Endothelial cell of umbilical vein (primary cell): Measurements from ENCODE around the gene FLVCR2. TPM values are rescaled to one million over a fixed set of nuclear protein-coding genes. Genes with fewer than 3 reads are reported as not detected.
A peak's percentile ranks its signal among the peaks of the same experiment; 100 is the strongest.

ENCODE experiments used
- BruUV-seq: library from RNA; stranded (reverse); fragments of 400-500 nt; replicated peaks from 2 replicates; lab custom pipeline; 2021; lab: Mats Ljungman, UMichigan
- CTCF ChIA-PET: fragments of 300-600, 350-600 bp; sonication (Branson Sonifier 250); formaldehyde crosslinking; loops from one replicate; lab custom pipeline; 2021; ENCODE audit warnings: antibody characterized with exemption, inconsistent platforms; lab: Charles Lee
- POLR2A ChIA-PET: fragments of 300-600, 350-600 bp; sonication (Branson Sonifier 250); formaldehyde crosslinking; loops from one replicate; lab custom pipeline; 2021; ENCODE audit warnings: antibody characterized with exemption, inconsistent platforms; lab: Charles Lee
- DNase-seq: peaks from one replicate; pipeline ENCODE4 v3.0.0-alpha.2; 2011; ENCODE audit warnings: low read depth, low spot score
- FAIRE-seq: peaks from 2 replicates; lab custom pipeline; 2011; peaks lifted over from hg19 to GRCh38; lab: Jason Lieb, UNC
- H2AFZ ChIP-seq: 2 replicates; pipeline ENCODE4 v1.6.0; 2012; ENCODE audit warnings: low read depth, low read length, control low read depth, inconsistent platforms
- H3K27ac ChIP-seq: 2 replicates; pipeline ENCODE4 v1.5.1; 2011; ENCODE audit warnings: low read depth, mild to moderate bottlenecking, control low read depth, low read length, moderate library complexity; ENCODE audit not compliant: insufficient read depth
- H3K27me3 ChIP-seq, 2 experiments: 2 replicates each; pipeline versions ENCODE4 v1.6.0 to v1.6.1; 2011; ENCODE audit warnings: low read length in 2 of 2, mixed read lengths in 1 of 2; ENCODE audit not compliant: control insufficient read depth in 2 of 2, insufficient read depth in 2 of 2
- H3K36me3 ChIP-seq, 2 experiments: 2 replicates in 1 of 2; 3 replicates in 1 of 2; pipeline ENCODE4 v1.5.1; 2011; ENCODE audit warnings: low read length in 2 of 2, mild to moderate bottlenecking in 1 of 2, moderate library complexity in 1 of 2; ENCODE audit not compliant: control insufficient read depth in 2 of 2, insufficient read depth in 2 of 2; ENCODE audit errors: extremely low read depth in 1 of 2
- H3K4me1 ChIP-seq: 3 replicates; pipeline ENCODE4 v1.5.1; 2011; ENCODE audit warnings: mild to moderate bottlenecking, low read length; ENCODE audit not compliant: control insufficient read depth, insufficient read depth; ENCODE audit errors: extremely low read depth
- H3K4me2 ChIP-seq: 2 replicates; pipeline ENCODE4 v1.6.1; 2011; ENCODE audit warnings: low read length, control low read depth, mixed read lengths; ENCODE audit not compliant: insufficient read depth
- H3K4me3 ChIP-seq, 3 experiments: fragments of 200-600 bp in 1 of 3; sonication (generic), shearing (Covaris generic) in 1 of 3; replicated peaks in 1 of 3; 2 replicates each; pipeline ENCODE4 v1.5.1; 2011 to 2016; ENCODE audit warnings: control low read depth in 3 of 3, low read length in 3 of 3, mild to moderate bottlenecking in 2 of 3, inconsistent platforms in 1 of 3, low read depth in 1 of 3, moderate library complexity in 1 of 3; ENCODE audit not compliant: insufficient read depth in 1 of 3
- H3K79me2 ChIP-seq: 2 replicates; pipeline ENCODE4 v1.6.0; 2012; ENCODE audit warnings: low read length, inconsistent platforms; ENCODE audit not compliant: control insufficient read depth, insufficient read depth
- H3K9ac ChIP-seq: replicated peaks from 2 replicates; pipeline ENCODE3; 2011; ENCODE audit warnings: low read length, control low read depth; ENCODE audit not compliant: insufficient read depth; ENCODE audit errors: extremely low read depth
- H3K9me1 ChIP-seq: replicated peaks from 3 replicates; pipeline ENCODE4 v1.6.0; 2011; ENCODE audit warnings: mild to moderate bottlenecking, low read length; ENCODE audit not compliant: control insufficient read depth, insufficient read depth; ENCODE audit errors: extremely low read depth
- H3K9me3 ChIP-seq: replicated peaks from 2 replicates; pipeline ENCODE4 v1.5.1; 2012; ENCODE audit warnings: low read length, inconsistent platforms; ENCODE audit not compliant: control insufficient read depth, insufficient read depth
- H4K20me1 ChIP-seq: replicated peaks from 2 replicates; pipeline ENCODE3; 2011; ENCODE audit warnings: mild to moderate bottlenecking, low read length; ENCODE audit not compliant: control insufficient read depth, insufficient read depth; ENCODE audit errors: extremely low read depth
- FOS ChIP-seq: IDR thresholded peaks from 2 replicates; pipeline ENCODE4 v1.6.1; 2011; ENCODE audit warnings: mild to moderate bottlenecking, low read length, moderate library complexity, borderline replicate concordance; ENCODE audit not compliant: insufficient read depth
- GATA2 ChIP-seq: IDR thresholded peaks from 2 replicates; pipeline ENCODE4 v1.7.0; 2011; ENCODE audit warnings: low read depth, mild to moderate bottlenecking, moderate library complexity, mixed read lengths, low read length; ENCODE audit not compliant: insufficient read length, insufficient read depth
- JUN ChIP-seq: IDR thresholded peaks from 2 replicates; pipeline ENCODE4 v1.6.1; 2011; ENCODE audit warnings: borderline replicate concordance, low read depth; ENCODE audit not compliant: insufficient read length, insufficient read depth
- MYC ChIP-seq: IDR thresholded peaks from one replicate; pipeline ENCODE4 v1.6.1; 2011; ENCODE audit warnings: mild to moderate bottlenecking, low read depth, low read length
- POLR2A ChIP-seq: IDR thresholded peaks from 2 replicates; pipeline ENCODE4 v1.6.1; 2012; ENCODE audit warnings: low read depth, mild to moderate bottlenecking, control low read depth, low read length
- POLR2AphosphoS5 ChIP-seq: IDR thresholded peaks from 2 replicates; pipeline ENCODE4 v1.6.1; 2012; ENCODE audit warnings: low read depth, mild to moderate bottlenecking, control low read depth, low read length, moderate library complexity; ENCODE audit not compliant: insufficient read depth
- dilution Hi-C: fragments of 300-500 bp; cut with MboI; formaldehyde crosslinking; loops from one replicate; pipeline ENCODE4 v1.15.0; 2019; ENCODE audit warnings: low sequenced_read_pairs; ENCODE audit not compliant: extremely low pct_ligation_motif_present
- intact Hi-C: fragments of 100-400 bp; cut with micrococcal nuclease; formaldehyde crosslinking; loops from one replicate; pipeline ENCODE4 v1.10.0; 2022
- polyA plus RNA-seq, 4 experiments: library from polyadenylated mRNA; depleted of rRNA in 3 of 4; stranded (reverse) in 3 of 4; unstranded in 1 of 4; fragments of >200 nt; gene quantifications; 2 replicates each; pipeline versions ENCODE4 v1.2.1 to v1.2.3, GENCODE V29; 2011 to 2012; ENCODE audit warnings: missing spikeins in 1 of 4
- total RNA-seq: library from RNA; stranded (reverse); gene quantifications from 2 replicates; pipeline ENCODE4 v1.2.3, GENCODE V29; 2021
- TF ChIP-seq, protein P1 (sequence below): IDR thresholded peaks from 2 replicates; pipeline ENCODE4 v1.6.1; 2011; ENCODE audit not compliant: insufficient read depth, insufficient read length
- TF ChIP-seq, protein P2 (sequence below), 2 donors: IDR thresholded peaks; 1 replicate in 1 of 2; 2 replicates in 1 of 2; pipeline ENCODE4 v1.5.1; 2011; ENCODE audit warnings: low read length in 2 of 2, mild to moderate bottlenecking in 2 of 2, moderate library complexity in 2 of 2, control low read depth in 1 of 2, inconsistent platforms in 1 of 2, low read depth in 1 of 2; ENCODE audit not compliant: insufficient read depth in 1 of 2; ENCODE audit errors: extremely low read depth in 1 of 2

FLVCR2 gene
- total and polyA plus RNA-seq, 2 donors (not counting 3 experiments of a cell fraction or from before 2014, with no cell fraction given) = 1.4 to 4.9 TPM

DNA sequence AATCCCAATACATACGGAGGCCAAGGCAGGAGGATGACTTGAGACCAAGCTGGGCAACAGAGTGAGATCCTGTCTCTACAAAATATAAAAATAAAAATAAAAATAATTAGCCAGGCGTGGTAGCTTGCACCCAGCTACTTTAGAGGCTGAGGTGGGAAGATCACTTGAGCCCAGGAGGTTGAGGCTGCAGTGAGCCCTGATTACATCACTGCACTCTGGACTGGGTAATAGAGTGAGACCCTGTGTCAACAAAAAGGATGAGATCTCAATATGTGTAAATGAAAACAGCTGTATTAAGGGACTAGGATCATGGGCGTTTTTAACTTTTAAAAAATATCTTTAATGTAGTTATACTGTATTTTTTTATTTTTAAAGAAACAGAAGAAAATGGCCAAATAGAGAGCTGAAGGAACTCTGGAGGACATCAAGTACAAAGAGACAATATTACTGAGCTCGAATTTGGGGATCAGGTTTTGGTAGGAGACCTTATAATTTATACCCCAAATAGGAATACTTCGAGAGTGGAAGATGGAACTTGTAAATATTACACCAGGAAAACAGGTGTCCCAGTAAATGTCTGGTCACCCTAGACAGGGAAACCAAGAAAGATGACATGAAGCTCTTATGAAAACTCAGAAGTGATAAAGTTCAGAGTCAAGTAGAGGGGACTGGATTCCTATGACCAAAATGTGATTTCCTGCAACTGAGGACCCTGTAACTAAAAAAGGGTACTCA, 43.1 kb upstream of the FLVCR2 start:
- Histone ChIP-seq H3K4me1 (peaks cover 18% of the 10 kb centered on the region), H2AFZ (no peak overlapping the region), H3K9me1 (no peaks in the 10 kb centered on the region), H3K4me2 (peak overlapping the region; percentile 37), H3K9me3 (no peaks in the 10 kb centered on the region), H3K36me3 (no peaks in the 10 kb centered on the region), H3K27me3 (no peaks in the 10 kb centered on the region), H3K27ac (peak overlapping the region; percentile 91), H3K4me3 (no peak overlapping the region), H3K9ac (peak overlapping the region; percentile 33), H3K79me2 (no peaks in the 10 kb centered on the region), H4K20me1 (no peaks in the 10 kb centered on the region)
- ChIA-PET POLR2A (interaction anchor here (1.0 kb wide), 1 partner anchor 12 kb away, joined by 3 read pairs; no protein-coding TSS in a partner anchor), CTCF (interaction anchor here (1.0 to 2.3 kb wide), 9 partner anchors 9 to 228 kb away, joined by 3 to 10 read pairs (median 5); no protein-coding TSS in a partner anchor)
- TSS peak; percentile 91 for BruUV-seq
- intact Hi-C loops = loop anchor here (1.0 kb wide), 1 partner anchor 12 kb away; no protein-coding TSS in a partner anchor
- dilution Hi-C loops = no loop called here
- FAIRE-seq (no peak), DNase-seq (no peak)
- no peak for TF ChIP-seq POLR2A
- TF ChIP-seq, protein P1, sequence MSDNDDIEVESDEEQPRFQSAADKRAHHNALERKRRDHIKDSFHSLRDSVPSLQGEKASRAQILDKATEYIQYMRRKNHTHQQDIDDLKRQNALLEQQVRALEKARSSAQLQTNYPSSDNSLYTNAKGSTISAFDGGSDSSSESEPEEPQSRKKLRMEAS = no peak
- TF ChIP-seq JUN = no peak
- no peak for TF ChIP-seq MYC
- TF ChIP-seq POLR2AphosphoS5 = no peak
- TF ChIP-seq, protein P2, sequence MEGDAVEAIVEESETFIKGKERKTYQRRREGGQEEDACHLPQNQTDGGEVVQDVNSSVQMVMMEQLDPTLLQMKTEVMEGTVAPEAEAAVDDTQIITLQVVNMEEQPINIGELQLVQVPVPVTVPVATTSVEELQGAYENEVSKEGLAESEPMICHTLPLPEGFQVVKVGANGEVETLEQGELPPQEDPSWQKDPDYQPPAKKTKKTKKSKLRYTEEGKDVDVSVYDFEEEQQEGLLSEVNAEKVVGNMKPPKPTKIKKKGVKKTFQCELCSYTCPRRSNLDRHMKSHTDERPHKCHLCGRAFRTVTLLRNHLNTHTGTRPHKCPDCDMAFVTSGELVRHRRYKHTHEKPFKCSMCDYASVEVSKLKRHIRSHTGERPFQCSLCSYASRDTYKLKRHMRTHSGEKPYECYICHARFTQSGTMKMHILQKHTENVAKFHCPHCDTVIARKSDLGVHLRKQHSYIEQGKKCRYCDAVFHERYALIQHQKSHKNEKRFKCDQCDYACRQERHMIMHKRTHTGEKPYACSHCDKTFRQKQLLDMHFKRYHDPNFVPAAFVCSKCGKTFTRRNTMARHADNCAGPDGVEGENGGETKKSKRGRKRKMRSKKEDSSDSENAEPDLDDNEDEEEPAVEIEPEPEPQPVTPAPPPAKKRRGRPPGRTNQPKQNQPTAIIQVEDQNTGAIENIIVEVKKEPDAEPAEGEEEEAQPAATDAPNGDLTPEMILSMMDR (IDR thresholded peaks at IDR 0.05; ENCODE audit: extremely low read depth in 1 of 2, insufficient read depth in 1 of 2, low read depth in 1 of 2, low read length in 2 of 2) = no peak
- TF ChIP-seq FOS = no peak
- TF ChIP-seq GATA2 = no peak
